GM18498 (cell line): ENCODE data around the gene TLL2.
A peak's percentile ranks its signal among the peaks of the same experiment; 100 is the strongest.

Experiments used
- ATAC-seq: cut with Tn5 transposase; IDR thresholded peaks from one replicate; pipeline ENCODE4 v1.9.1; 2021; ENCODE audit warnings: mild to moderate bottlenecking, moderate library complexity; ENCODE audit not compliant: unreplicated experiment

TLL2 gene

GRCh38 chr10:96334616-96335526 lies 178.9 kb downstream of the TLL2 start:
- no peak for ATAC-seq

DNA sequence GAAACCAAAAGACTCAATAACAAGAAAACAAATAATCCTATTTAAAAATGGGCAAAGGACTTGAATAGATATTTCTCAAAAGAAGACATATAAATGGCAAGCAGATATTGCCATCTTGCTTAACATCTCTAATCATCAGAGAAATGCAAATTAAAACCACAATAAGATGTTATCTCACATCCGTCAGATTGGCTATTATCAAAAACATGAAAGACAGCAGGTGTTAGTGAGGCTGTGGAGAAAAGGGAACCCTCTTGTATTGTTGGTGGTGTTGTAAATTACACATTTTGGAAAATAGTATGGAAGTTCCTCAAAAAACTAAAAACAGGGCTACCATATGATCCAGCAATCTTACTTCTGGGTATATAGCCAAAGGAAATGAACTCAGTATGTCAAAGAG lies 180.6 kb downstream of the TLL2 start:
- no peak for ATAC-seq

DNA sequence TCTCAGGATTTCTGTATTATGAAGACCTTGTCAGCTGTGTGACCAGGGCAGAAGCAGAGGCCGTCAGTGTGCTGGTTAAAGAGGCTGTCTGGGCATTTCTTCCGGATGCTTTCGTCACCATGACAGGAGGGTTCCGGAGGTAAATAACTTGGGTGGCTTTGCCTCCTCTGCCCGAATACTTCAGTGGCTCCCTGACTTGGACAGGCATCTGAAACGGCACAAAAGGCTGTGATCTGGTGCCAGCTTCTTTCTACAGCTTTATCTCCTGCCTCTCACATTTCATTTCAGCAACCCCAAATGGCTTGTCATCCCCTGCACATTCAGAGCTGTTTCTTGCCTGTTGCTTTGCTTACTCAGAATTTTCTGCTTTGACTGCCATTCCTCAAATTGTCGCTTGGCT lies 186.3 kb downstream of the TLL2 start:
- ATAC-seq, result no peak

DNA sequence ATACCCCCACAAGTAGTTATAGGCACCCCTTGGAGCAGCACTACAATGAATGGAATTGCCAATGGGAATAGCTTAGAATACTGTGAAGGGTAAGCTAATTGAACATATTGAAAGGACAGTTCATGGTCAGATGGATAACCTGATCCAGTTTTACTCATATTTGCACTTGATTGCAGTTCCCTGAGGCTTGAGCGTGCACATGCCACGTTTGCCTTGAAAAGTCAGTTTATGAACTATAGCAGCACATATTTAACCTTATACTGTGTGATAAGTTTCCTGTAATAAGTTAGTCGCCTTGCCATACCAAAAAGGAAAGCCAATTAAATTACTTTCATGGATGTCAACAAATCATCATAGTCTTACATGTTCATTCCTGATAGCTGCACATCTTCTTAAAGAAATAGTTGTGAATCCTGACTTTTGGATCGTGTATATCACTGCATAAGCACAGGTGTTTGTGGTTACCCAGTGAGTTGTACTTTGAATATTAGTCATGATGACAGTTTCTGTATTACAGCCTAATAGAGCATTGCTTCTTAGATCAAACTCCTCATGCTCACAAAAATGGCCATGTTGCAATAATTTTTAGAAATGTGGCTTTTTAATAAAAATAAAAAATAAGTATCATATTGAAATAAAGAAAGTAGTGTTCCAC lies 187.9 kb downstream of the TLL2 start:
- peak; percentile 89 for ATAC-seq

- ATAC-seq, result no peak
Observed at GRCh38 chr10:96324447-96324846, 189.3 kb downstream of the TLL2 start.

DNA sequence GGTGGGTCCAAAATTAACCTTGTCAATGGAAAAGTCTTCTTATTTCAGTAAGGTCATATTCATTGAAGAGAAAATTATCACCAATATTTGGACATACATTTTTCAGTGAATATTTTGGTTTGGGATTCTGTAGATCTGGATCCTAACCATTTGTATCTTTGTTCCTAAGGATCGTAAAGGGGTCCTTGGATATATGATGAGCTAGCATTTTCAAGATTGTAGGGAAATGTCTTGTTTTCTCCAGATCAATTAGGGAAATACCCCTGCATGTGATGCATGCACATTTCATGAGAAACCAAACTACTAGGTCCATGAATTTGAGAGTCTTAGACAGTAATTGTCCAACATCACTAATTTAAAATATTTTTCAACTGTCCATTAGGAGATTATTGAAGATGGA lies 191.5 kb downstream of the TLL2 start:
- no peak for ATAC-seq

GRCh38 chr10:96321822-96322221 lies 191.9 kb downstream of the TLL2 start:
- no peak for ATAC-seq

GRCh38 chr10:96319754-96320474 lies 193.8 kb downstream of the TLL2 start:
- ATAC-seq, result no peak

- no peak for ATAC-seq
Observed at GRCh38 chr10:96317067-96317833, 196.5 kb downstream of the TLL2 start.
